PFSK-1 (cell line): ENCODE data around the gene NACAD.

Experiments
- FOXP2 ChIP-seq: optimal IDR thresholded peaks from 2 replicates; pipeline ENCODE3; 2011; ENCODE audit warnings: borderline replicate concordance, control low read depth, inconsistent platforms; ENCODE audit not compliant: insufficient read depth; ENCODE audit errors: extremely low read length, extremely low read depth
- POLR2AphosphoS5 ChIP-seq: IDR thresholded peaks from 2 replicates; pipeline ENCODE4 v1.6.1; 2012; ENCODE audit warnings: low read depth, mild to moderate bottlenecking, control low read depth, low read length, moderate library complexity
- REST ChIP-seq, 2 experiments: IDR thresholded peaks; 2 replicates each; pipeline versions ENCODE4 v1.6.1 to v1.8.0; 2011 to 2012; ENCODE audit warnings: low read depth in 2 of 2, low read length in 2 of 2, control low read depth in 1 of 2, inconsistent platforms in 1 of 2, mild to moderate bottlenecking in 1 of 2, moderate library complexity in 1 of 2; ENCODE audit not compliant: insufficient read depth in 1 of 2
- SIN3A ChIP-seq: IDR thresholded peaks from 2 replicates; pipeline ENCODE4 v1.6.1; 2012; ENCODE audit warnings: mild to moderate bottlenecking, low read length, moderate library complexity, borderline replicate concordance; ENCODE audit not compliant: insufficient read depth
- TAF1 ChIP-seq: IDR thresholded peaks from 2 replicates; pipeline ENCODE4 v1.6.1; 2012; ENCODE audit warnings: low read length, control low read depth, borderline replicate concordance; ENCODE audit not compliant: insufficient read depth

Gene NACAD

GRCh38 chr7:45092100-45092930 lies 3.5 kb upstream of the NACAD start:
- TF ChIP-seq FOXP2: no peak

- TF ChIP-seq REST (IDR thresholded peaks at IDR 0.05; ENCODE audit: insufficient read depth in 1 of 2, low read depth in 2 of 2, low read length in 2 of 2): no peak
- no peak for TF ChIP-seq SIN3A
- no peak for TF ChIP-seq POLR2AphosphoS5
- no peak for TF ChIP-seq FOXP2
- no peak for TF ChIP-seq TAF1
These were observed 647 bp upstream of the NACAD start for GRCh38 chr7:45089341-45089891.

GRCh38 chr7:45088146-45088701 lies 545 bp downstream of the NACAD start:
- TF ChIP-seq POLR2AphosphoS5: no peak
- no peak for TF ChIP-seq SIN3A
- TF ChIP-seq REST (IDR thresholded peaks at IDR 0.05; ENCODE audit: insufficient read depth in 1 of 2, low read depth in 2 of 2, low read length in 2 of 2): no peak
- TF ChIP-seq TAF1: no peak
- no peak for TF ChIP-seq FOXP2

GRCh38 chr7:45087301-45088145 lies 1.2 kb downstream of the NACAD start:
- no peak for TF ChIP-seq FOXP2
- TF ChIP-seq SIN3A: no peak
- TF ChIP-seq POLR2AphosphoS5: no peak
- TF ChIP-seq REST (IDR thresholded peaks at IDR 0.05; ENCODE audit: insufficient read depth in 1 of 2, low read depth in 2 of 2, low read length in 2 of 2): no peak
- TF ChIP-seq TAF1: no peak

GRCh38 chr7:45086331-45087065 lies 2.3 kb downstream of the NACAD start:
- TF ChIP-seq SIN3A (no peak), REST (IDR thresholded peaks at IDR 0.05; ENCODE audit: insufficient read depth in 1 of 2, low read depth in 2 of 2, low read length in 2 of 2) (no peak), POLR2AphosphoS5 (no peak), TAF1 (no peak), FOXP2 (no peak)
